Measurements from ENCODE around the gene RAB26. TPM values are rescaled to one million over a fixed set of nuclear protein-coding genes. Genes with fewer than 3 reads are reported as not detected.

RAB26 gene
- total RNA-seq, 2 donors from 2014 or later = 0.82 to 2.0 TPM

- peaks cover 0 to 2% of the 10 kb centered on the region in 2 donors for H3K36me3 Mint-ChIP-seq (ENCODE audit: insufficient read depth in 2 of 2)
- DNase-seq = no peak
- no peak overlapping the region for H3K27ac Mint-ChIP-seq
- H3K4me1 Mint-ChIP-seq (ENCODE audit: low read depth) = no peaks in the 10 kb centered on the region
- no peaks in the 10 kb centered on the region for H3K9me3 Mint-ChIP-seq
- H3K4me3 Mint-ChIP-seq = no peak overlapping the region
- ATAC-seq (replicated peaks in 1 of 2) = no peak
- no peaks in the 10 kb centered on the region for H3K27me3 Mint-ChIP-seq (ENCODE audit: low read depth)
Measured at GRCh38 chr16:2165861-2166260, 17.4 kb downstream of the RAB26 start.

DNA sequence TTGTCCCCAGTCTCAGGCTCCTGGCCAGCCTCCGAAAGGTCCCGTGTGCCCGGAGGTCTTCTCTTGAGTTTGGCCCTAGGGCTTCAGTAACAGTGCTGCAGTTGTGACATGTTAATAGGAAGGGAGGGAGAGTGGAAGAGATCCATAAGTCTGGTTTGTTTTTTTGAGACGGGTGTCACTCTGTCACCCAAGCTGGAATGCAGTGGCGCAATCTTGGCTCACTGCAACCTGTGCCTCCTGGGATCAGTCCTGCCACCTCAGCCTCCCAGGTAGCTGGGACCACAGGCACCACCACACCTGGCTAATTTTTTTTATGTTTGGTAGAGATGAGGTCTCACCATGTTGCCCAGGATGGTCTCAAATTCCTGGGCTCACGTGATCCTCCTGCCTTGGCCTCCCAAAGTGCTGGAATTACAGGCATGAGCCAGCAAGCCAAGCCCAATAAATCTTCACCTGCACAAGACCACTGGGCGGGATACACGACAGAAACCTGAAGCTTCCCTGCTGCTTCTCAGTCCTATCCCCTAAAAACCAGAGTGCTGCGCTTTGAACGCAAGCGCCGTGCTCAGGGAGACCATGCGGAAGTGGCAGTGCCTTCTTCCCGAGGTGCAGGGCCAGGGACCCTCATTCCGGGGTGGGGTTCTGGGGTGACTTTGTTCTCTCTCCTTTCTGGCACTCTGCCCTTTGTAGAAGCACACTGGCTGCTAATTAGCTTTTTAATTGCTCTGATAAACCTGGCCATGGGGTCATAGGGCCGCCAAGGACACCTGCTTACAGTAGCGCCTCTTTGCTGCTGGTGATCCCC lies 18.0 kb downstream of the RAB26 start:
- Mint-ChIP-seq H3K36me3 (ENCODE audit: insufficient read depth in 2 of 2) (peaks cover 0 to 2% of the 10 kb centered on the region in 2 donors), H3K9me3 (no peaks in the 10 kb centered on the region), H3K27ac (no peak overlapping the region), H3K4me3 (no peak overlapping the region), H3K4me1 (ENCODE audit: low read depth) (no peaks in the 10 kb centered on the region), H3K27me3 (ENCODE audit: low read depth) (no peaks in the 10 kb centered on the region)
- ATAC-seq (replicated peaks in 1 of 2) (no peak), DNase-seq (no peak)

DNA sequence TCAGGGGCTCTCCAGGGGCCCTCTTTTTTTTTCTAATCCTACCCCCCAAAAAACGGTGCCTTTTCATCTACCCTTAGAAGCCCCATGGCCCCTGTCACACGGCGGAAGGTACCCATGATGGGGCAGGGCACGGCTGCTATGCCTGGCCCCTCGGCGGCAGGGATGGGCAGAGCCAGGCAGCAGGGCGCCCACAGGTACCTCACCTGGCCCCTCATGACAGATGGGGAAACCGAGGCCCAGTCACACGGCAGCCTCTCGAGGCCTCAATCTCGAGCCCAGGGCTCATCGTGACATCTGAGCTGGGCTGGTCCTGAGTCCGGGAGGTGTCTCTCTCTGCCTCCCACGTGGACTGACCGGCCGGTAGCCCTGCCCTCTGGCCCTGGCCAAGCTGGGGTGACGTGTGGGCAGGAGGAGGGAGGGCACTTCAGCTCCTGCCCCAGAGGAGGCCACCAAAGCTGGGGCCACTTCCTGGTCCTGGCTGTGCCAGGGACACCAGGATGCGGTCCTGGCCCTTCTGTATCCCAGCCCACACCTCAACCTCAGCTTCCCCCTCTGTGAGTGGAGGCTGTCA lies 18.7 kb downstream of the RAB26 start:
- Mint-ChIP-seq H3K27me3 (ENCODE audit: low read depth) (no peaks in the 10 kb centered on the region), H3K9me3 (no peaks in the 10 kb centered on the region), H3K27ac (no peak overlapping the region), H3K4me1 (ENCODE audit: low read depth) (no peaks in the 10 kb centered on the region), H3K36me3 (ENCODE audit: insufficient read depth in 2 of 2) (peaks cover 0 to 2% of the 10 kb centered on the region in 2 donors), H3K4me3 (no peak overlapping the region)
- no peak for DNase-seq
- no peak for ATAC-seq (replicated peaks in 1 of 2)

DNA sequence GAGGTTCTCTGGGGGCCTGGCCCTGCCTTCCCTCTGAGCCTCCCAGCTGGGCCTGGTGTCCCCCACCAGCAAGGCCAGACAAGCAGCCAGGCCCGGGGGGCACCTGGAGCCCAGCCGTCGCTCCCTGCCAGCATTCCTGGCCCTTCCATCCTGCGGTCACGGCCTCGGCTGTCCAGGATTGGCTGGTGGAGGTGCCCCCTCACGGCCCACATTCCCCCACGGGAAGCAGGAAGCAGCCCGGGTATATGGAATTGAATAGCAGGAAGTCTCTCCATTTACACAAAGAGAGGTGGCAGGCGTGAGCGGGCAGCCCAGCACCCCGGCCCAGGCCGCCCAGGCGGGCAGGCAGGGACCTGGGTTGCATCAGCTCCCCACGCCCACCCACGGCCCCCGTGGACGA lies 21.7 kb downstream of the RAB26 start:
- H3K4me1 Mint-ChIP-seq (ENCODE audit: low read depth) = no peaks in the 10 kb centered on the region
- no peaks in the 10 kb centered on the region for H3K9me3 Mint-ChIP-seq
- ATAC-seq (replicated peaks in 1 of 2) (no peak), DNase-seq (no peak)
- H3K36me3 Mint-ChIP-seq (ENCODE audit: insufficient read depth in 2 of 2) = peaks cover 0 to 3% of the 10 kb centered on the region in 2 donors
- no peaks in the 10 kb centered on the region for H3K27me3 Mint-ChIP-seq (ENCODE audit: low read depth)
- no peak overlapping the region for H3K27ac Mint-ChIP-seq
- no peak overlapping the region for H3K4me3 Mint-ChIP-seq

- H3K27me3 Mint-ChIP-seq (ENCODE audit: low read depth) = no peaks in the 10 kb centered on the region
- no peak for ATAC-seq (replicated peaks in 1 of 2)
- peaks cover 0 to 4% of the 10 kb centered on the region in 2 donors for H3K36me3 Mint-ChIP-seq (ENCODE audit: insufficient read depth in 2 of 2)
- H3K4me3 Mint-ChIP-seq = no peak overlapping the region
- no peaks in the 10 kb centered on the region for H3K4me1 Mint-ChIP-seq (ENCODE audit: low read depth)
- H3K9me3 Mint-ChIP-seq = no peaks in the 10 kb centered on the region
- no peak for DNase-seq
- no peak overlapping the region for H3K27ac Mint-ChIP-seq
Measured at GRCh38 chr16:2170587-2171435, 22.4 kb downstream of the RAB26 start.

DNA sequence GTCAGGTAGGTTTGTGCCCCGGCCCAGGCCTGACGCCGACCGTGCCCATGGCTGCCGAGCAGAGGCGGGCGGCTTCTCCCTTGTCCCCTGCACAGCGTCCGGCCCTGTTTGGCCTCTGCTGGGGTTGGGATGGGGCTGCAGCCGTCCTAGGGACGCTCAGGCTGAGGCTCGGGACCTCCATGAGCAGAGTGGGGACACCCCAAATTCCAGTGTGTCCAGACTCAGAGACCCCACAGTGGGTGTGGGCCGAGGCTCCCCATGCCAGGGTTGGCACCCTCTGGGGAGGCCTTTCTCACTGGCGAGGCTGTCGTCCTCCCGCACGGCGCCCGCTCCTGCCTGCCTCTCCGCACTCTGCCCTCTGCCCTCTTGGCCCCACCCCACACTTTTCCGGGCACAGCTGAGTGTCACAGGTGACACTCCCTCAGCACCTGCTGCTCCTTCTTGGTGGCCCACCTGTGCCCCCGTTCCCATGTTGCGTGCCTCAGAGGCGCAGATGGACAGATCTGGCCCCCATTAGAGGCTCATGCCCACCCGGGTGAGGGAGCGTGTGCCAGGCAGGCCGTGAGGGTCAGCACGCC lies 23.3 kb downstream of the RAB26 start:
- DNase-seq = no peak
- H3K27me3 Mint-ChIP-seq (ENCODE audit: low read depth) = no peaks in the 10 kb centered on the region
- ATAC-seq (replicated peaks in 1 of 2) = no peak
- H3K36me3 Mint-ChIP-seq (ENCODE audit: insufficient read depth in 2 of 2) = peaks cover 0 to 4% of the 10 kb centered on the region in 2 donors
- no peaks in the 10 kb centered on the region for H3K9me3 Mint-ChIP-seq
- no peaks in the 10 kb centered on the region for H3K4me1 Mint-ChIP-seq (ENCODE audit: low read depth)
- H3K27ac Mint-ChIP-seq = no peak overlapping the region
- H3K4me3 Mint-ChIP-seq = no peak overlapping the region

- Mint-ChIP-seq H3K27ac (no peak overlapping the region), H3K4me3 (no peak overlapping the region), H3K27me3 (ENCODE audit: low read depth) (no peaks in the 10 kb centered on the region), H3K4me1 (ENCODE audit: low read depth) (no peaks in the 10 kb centered on the region), H3K36me3 (ENCODE audit: insufficient read depth in 2 of 2) (peaks cover 0 to 4% of the 10 kb centered on the region in 2 donors), H3K9me3 (no peaks in the 10 kb centered on the region)
- DNase-seq (no peak), ATAC-seq (replicated peaks in 1 of 2) (no peak)
Measured at GRCh38 chr16:2172688-2173335, 24.4 kb downstream of the RAB26 start.

- DNase-seq (no peak), ATAC-seq (replicated peaks in 1 of 2) (no peak)
- H3K27me3 Mint-ChIP-seq (ENCODE audit: low read depth) = no peaks in the 10 kb centered on the region
- no peak overlapping the region for H3K27ac Mint-ChIP-seq
- peaks cover 0 to 4% of the 10 kb centered on the region in 2 donors for H3K36me3 Mint-ChIP-seq (ENCODE audit: insufficient read depth in 2 of 2)
- no peak overlapping the region for H3K4me3 Mint-ChIP-seq
- no peaks in the 10 kb centered on the region for H3K4me1 Mint-ChIP-seq (ENCODE audit: low read depth)
- H3K9me3 Mint-ChIP-seq = no peaks in the 10 kb centered on the region
Measured at GRCh38 chr16:2173366-2173765, 24.9 kb downstream of the RAB26 start.

- no peaks in the 10 kb centered on the region for H3K9me3 Mint-ChIP-seq
- H3K27ac Mint-ChIP-seq = no peak overlapping the region
- no peaks in the 10 kb centered on the region for H3K27me3 Mint-ChIP-seq (ENCODE audit: low read depth)
- no peak overlapping the region for H3K4me3 Mint-ChIP-seq
- peaks cover 0 to 4% of the 10 kb centered on the region in 2 donors for H3K36me3 Mint-ChIP-seq (ENCODE audit: insufficient read depth in 2 of 2)
- ATAC-seq (replicated peaks in 1 of 2) (no peak), DNase-seq (no peak)
- H3K4me1 Mint-ChIP-seq (ENCODE audit: low read depth) = no peaks in the 10 kb centered on the region
Measured at GRCh38 chr16:2173916-2174315, 25.5 kb downstream of the RAB26 start.

DNA sequence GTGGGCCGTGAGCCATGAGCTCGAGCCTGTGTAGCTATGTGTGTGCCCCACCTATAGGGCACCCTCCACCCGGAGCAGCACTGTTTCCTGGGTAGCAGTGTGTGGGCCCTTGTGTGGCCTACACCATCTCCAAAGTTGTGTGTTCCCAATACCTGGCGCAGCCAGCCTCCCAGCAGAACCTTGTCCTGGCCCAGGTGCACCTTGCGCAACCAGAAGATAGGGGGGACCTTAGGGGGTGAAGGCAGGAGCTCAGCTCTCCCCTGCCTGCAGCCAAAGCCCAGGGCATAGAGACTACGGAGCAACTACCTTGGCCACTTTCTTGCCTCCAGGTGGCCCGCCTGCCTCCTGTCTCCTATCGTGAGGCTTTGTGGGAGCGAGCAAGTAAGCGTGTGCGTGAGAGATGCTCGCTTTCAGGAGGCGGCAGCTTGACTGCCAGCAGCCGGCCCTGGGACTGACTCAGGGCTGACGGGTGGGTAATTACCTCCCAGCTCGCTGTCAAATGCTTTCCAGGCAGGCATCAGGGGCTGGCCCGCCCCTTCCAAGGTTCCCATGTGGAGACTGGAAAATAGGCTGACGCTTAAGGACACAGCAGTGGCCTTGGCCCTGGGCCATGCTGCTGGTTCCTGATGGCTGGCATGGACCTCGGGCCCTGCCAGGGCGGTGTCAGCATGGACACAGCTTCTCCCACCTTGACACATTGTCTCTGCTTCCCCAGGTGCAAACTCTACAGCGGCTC lies 26.1 kb downstream of the RAB26 start:
- peaks cover 0 to 4% of the 10 kb centered on the region in 2 donors for H3K36me3 Mint-ChIP-seq (ENCODE audit: insufficient read depth in 2 of 2)
- DNase-seq (no peak), ATAC-seq (replicated peaks in 1 of 2) (no peak)
- H3K4me1 Mint-ChIP-seq (ENCODE audit: low read depth) = no peaks in the 10 kb centered on the region
- no peaks in the 10 kb centered on the region for H3K27me3 Mint-ChIP-seq (ENCODE audit: low read depth)
- H3K27ac Mint-ChIP-seq = no peak overlapping the region
- H3K9me3 Mint-ChIP-seq = no peaks in the 10 kb centered on the region
- H3K4me3 Mint-ChIP-seq = no peak overlapping the region

- ATAC-seq (replicated peaks in 1 of 2) (no peak), DNase-seq (no peak)
- Mint-ChIP-seq H3K36me3 (ENCODE audit: insufficient read depth in 2 of 2) (peaks cover 0 to 4% of the 10 kb centered on the region in 2 donors), H3K9me3 (no peaks in the 10 kb centered on the region), H3K4me3 (no peak overlapping the region), H3K4me1 (ENCODE audit: low read depth) (no peaks in the 10 kb centered on the region), H3K27me3 (ENCODE audit: low read depth) (no peaks in the 10 kb centered on the region), H3K27ac (no peak overlapping the region)
Measured at GRCh38 chr16:2175454-2175853, 27.0 kb downstream of the RAB26 start.

DNA sequence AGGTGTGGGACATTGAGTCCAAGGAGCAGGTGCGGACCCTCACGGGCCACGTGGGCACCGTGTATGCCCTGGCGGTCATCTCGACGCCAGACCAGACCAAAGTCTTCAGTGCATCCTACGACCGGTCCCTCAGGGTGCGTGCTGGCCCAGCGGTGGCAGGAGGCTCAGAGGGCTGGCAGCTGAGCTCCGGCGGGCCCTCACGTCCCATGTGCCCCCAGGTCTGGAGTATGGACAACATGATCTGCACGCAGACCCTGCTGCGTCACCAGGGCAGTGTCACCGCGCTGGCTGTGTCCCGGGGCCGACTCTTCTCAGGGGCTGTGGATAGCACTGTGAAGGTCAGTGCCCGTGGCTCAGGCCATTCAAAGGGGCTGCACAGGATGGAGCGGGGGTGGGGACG lies 27.6 kb downstream of the RAB26 start:
- Mint-ChIP-seq H3K36me3 (ENCODE audit: insufficient read depth in 2 of 2) (peaks cover 0 to 4% of the 10 kb centered on the region in 2 donors), H3K27ac (no peak overlapping the region), H3K4me3 (no peak overlapping the region), H3K9me3 (no peaks in the 10 kb centered on the region), H3K4me1 (ENCODE audit: low read depth) (no peaks in the 10 kb centered on the region), H3K27me3 (ENCODE audit: low read depth) (no peaks in the 10 kb centered on the region)
- DNase-seq = no peak
- no peak for ATAC-seq (replicated peaks in 1 of 2)
